Parathyroid adenoma (tissue), 2 donors: ENCODE results near the gene SIRPB2.

Experiments
- H2AFZ ChIP-seq: fragments of 300-600 bp; sonication (generic); one replicate; pipeline ENCODE4 v1.7.0; 2017; ENCODE audit warnings: antibody characterized with exemption, mild to moderate bottlenecking
- H3K27ac ChIP-seq: fragments of 300-600 bp; sonication (generic); one replicate; pipeline ENCODE4 v1.7.0; 2017
- H3K27me3 ChIP-seq: fragments of 300-600 bp; sonication (generic); one replicate; pipeline ENCODE4 v1.7.0; 2017; ENCODE audit warnings: low read length; ENCODE audit not compliant: control insufficient read depth, insufficient read depth
- H3K36me3 ChIP-seq: fragments of 300-600 bp; sonication (generic); one replicate; pipeline ENCODE4 v1.7.0; 2017; ENCODE audit warnings: low read length; ENCODE audit not compliant: control insufficient read depth, insufficient read depth
- H3K4me1 ChIP-seq: fragments of 300-600 bp; sonication (generic); one replicate; pipeline ENCODE4 v1.7.0; 2017; ENCODE audit warnings: control low read depth
- H3K4me2 ChIP-seq: fragments of 300-600 bp; sonication (generic); one replicate; pipeline ENCODE4 v1.7.0; 2017; ENCODE audit warnings: low read length
- H3K4me3 ChIP-seq: fragments of 300-600 bp; sonication (generic); one replicate; pipeline ENCODE4 v1.7.0; 2017; ENCODE audit warnings: low read depth, low read length
- H3K79me2 ChIP-seq: fragments of 300-600 bp; sonication (generic); one replicate; pipeline ENCODE4 v1.7.0; 2017; ENCODE audit warnings: control low read depth
- H3K9ac ChIP-seq: fragments of 300-600 bp; sonication (generic); one replicate; pipeline ENCODE4 v1.7.0; 2017; ENCODE audit warnings: mild to moderate bottlenecking
- H3K9me3 ChIP-seq: fragments of 300-600 bp; sonication (generic); one replicate; pipeline ENCODE4 v1.7.0; 2017; ENCODE audit warnings: low read length; ENCODE audit not compliant: control insufficient read depth
- CTCF ChIP-seq: fragments of 300-600 bp; sonication (generic); IDR thresholded peaks from one replicate; pipeline ENCODE4 v1.7.0; 2017; ENCODE audit warnings: antibody characterized with exemption, mild to moderate bottlenecking
- donor health status: primary hyperparathyroidism.

SIRPB2 gene

DNA sequence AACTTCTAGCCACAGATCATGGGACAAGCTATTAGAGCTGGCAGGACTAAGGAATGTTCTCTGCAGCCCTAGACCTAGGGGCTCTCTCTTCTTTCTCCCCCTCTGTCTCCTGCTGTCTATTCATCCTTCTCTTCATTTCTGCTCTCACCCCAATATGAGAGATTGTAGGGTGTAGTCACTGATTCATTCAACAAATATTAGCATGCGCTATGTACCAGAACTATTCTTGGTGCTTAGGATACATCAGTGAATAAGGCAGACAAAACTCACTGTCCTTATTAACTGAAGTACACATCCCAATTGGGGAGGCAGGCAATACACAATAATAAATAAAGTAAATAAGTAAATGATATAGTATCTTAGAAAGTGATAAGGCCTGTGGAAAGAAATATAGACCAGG, 14.7 kb upstream of the SIRPB2 start:
- H2AFZ ChIP-seq, result no peak overlapping the region
- no peak overlapping the region for H3K4me2 ChIP-seq
- H3K4me3 ChIP-seq, result no peak overlapping the region
- H3K4me1 ChIP-seq, result no peaks in the 10 kb centered on the region
- H3K9me3 ChIP-seq, result no peaks in the 10 kb centered on the region
- H3K79me2 ChIP-seq, result no peaks in the 10 kb centered on the region
- H3K9ac ChIP-seq, result no peak overlapping the region
- H3K36me3 ChIP-seq, result no peaks in the 10 kb centered on the region
- no peak overlapping the region for H3K27ac ChIP-seq
- no peak for TF ChIP-seq CTCF
- H3K27me3 ChIP-seq, result no peaks in the 10 kb centered on the region

DNA sequence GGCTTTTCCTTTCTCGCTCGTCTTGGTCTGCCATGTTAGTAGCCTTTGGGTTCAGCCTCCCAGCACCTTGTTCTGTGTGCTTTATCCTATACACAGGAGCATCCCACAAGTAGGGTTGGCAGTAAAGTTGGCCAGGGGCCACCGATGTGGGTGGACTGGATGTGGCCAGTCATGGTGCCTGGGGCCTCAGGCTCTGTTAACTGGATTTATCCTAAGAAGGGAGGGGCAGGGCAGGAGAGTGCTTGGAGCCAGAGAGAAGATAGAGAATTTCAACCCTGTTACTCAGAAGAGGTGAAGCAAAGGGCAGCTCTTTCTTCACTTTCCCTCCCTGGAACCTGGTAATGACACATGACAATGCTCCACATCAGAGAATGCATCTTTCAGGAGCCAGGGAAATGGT, 14.1 kb upstream of the SIRPB2 start:
- Histone ChIP-seq H3K36me3 (no peaks in the 10 kb centered on the region), H3K9me3 (no peaks in the 10 kb centered on the region), H3K9ac (no peak overlapping the region), H3K4me3 (no peak overlapping the region), H3K27ac (no peak overlapping the region), H3K4me1 (no peaks in the 10 kb centered on the region), H3K4me2 (no peak overlapping the region), H2AFZ (no peak overlapping the region), H3K27me3 (no peaks in the 10 kb centered on the region), H3K79me2 (no peaks in the 10 kb centered on the region)
- no peak for TF ChIP-seq CTCF

GRCh38 chr20:1503564-1504227, 12.5 kb upstream of the SIRPB2 start:
- H2AFZ ChIP-seq, result peak overlapping the region; percentile 13
- H3K36me3 ChIP-seq, result no peaks in the 10 kb centered on the region
- no peaks in the 10 kb centered on the region for H3K4me1 ChIP-seq
- peak; percentile 86 for TF ChIP-seq CTCF
- no peak overlapping the region for H3K27ac ChIP-seq
- H3K9ac ChIP-seq, result no peak overlapping the region
- no peak overlapping the region for H3K4me2 ChIP-seq
- H3K79me2 ChIP-seq, result no peaks in the 10 kb centered on the region
- H3K27me3 ChIP-seq, result no peaks in the 10 kb centered on the region
- no peak overlapping the region for H3K4me3 ChIP-seq
- no peaks in the 10 kb centered on the region for H3K9me3 ChIP-seq

GRCh38 chr20:1500496-1500895, 9.3 kb upstream of the SIRPB2 start:
- Histone ChIP-seq H3K79me2 (no peaks in the 10 kb centered on the region), H3K36me3 (no peaks in the 10 kb centered on the region), H3K9ac (no peak overlapping the region), H3K4me1 (no peaks in the 10 kb centered on the region), H2AFZ (no peak overlapping the region), H3K27ac (no peak overlapping the region), H3K4me2 (no peak overlapping the region), H3K27me3 (no peaks in the 10 kb centered on the region), H3K9me3 (no peaks in the 10 kb centered on the region), H3K4me3 (no peak overlapping the region)
- no peak for TF ChIP-seq CTCF
